ENCODE data around the gene JAM3. TPM values are rescaled to one million over a fixed set of nuclear protein-coding genes. Genes with fewer than 3 reads are reported as not detected.

The JAM3 gene
- total and polyA plus RNA-seq, 2 of the 8 experiments (the other 6 are each of a cell fraction or from before 2014, with no cell fraction given): 19.6 to 42.8 TPM

- TF ChIP-seq KDM1A (IDR thresholded peaks at IDR 0.05; ENCODE audit: borderline replicate concordance, low read length) (no peak; the same call in 1 of the 2 replicates), POLR2A (IDR thresholded peaks at IDR 0.05; ENCODE audit: control extremely low read depth in 1 of 2, low read depth in 2 of 2, low read length in 2 of 2) (no peak), FOSL1 (IDR thresholded peaks at IDR 0.05; ENCODE audit: insufficient read depth, low read depth, low read length) (no peak), SRF (IDR thresholded peaks at IDR 0.05; ENCODE audit: low read depth, low read length) (no peak), SIRT6 (IDR thresholded peaks at IDR 0.05; ENCODE audit: low read length) (no peak), CBX8 (IDR thresholded peaks at IDR 0.05; ENCODE audit: borderline replicate concordance, low read depth, low read length) (no peak), CHD7 (IDR thresholded peaks at IDR 0.05; ENCODE audit: insufficient replicate concordance, low read length) (no peak)
- TF ChIP-seq, protein P1, sequence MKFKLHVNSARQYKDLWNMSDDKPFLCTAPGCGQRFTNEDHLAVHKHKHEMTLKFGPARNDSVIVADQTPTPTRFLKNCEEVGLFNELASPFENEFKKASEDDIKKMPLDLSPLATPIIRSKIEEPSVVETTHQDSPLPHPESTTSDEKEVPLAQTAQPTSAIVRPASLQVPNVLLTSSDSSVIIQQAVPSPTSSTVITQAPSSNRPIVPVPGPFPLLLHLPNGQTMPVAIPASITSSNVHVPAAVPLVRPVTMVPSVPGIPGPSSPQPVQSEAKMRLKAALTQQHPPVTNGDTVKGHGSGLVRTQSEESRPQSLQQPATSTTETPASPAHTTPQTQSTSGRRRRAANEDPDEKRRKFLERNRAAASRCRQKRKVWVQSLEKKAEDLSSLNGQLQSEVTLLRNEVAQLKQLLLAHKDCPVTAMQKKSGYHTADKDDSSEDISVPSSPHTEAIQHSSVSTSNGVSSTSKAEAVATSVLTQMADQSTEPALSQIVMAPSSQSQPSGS (IDR thresholded peaks at IDR 0.05; ENCODE audit: low read length): no peak
Measured at GRCh38 chr11:134050541-134051383, 18.1 kb upstream of the JAM3 start (continued).

Data from H1 (cell line).